Right atrium auricular region (tissue), 2 donors: ENCODE data around the gene CLCA2. TPM values are rescaled to one million over a fixed set of nuclear protein-coding genes. Genes with fewer than 3 reads are reported as not detected.

Source experiments
- DNase-seq: peaks from one replicate; pipeline ENCODE4 v3.0.0-alpha.2; 2019; ENCODE audit warnings: low spot score
- H3K27ac ChIP-seq, 2 donors: fragments of 200-600 bp; sonication (generic); 1 replicate in 1 of 2; 2 replicates in 1 of 2; pipeline ENCODE4 v1.5.1; 2016 to 2019
- H3K27me3 ChIP-seq, 2 donors: fragments of 200-600 bp; sonication (generic); one replicate each; pipeline versions ENCODE4 v1.5.1 to v1.6.0; 2017 to 2019
- H3K36me3 ChIP-seq: fragments of 200-600 bp; sonication (generic); one replicate; pipeline ENCODE4 v1.5.1; 2016
- H3K4me1 ChIP-seq, 2 donors: fragments of 200-600 bp; sonication (generic); one replicate each; pipeline versions ENCODE4 v1.5.1 to v1.6.0; 2017 to 2019
- H3K4me3 ChIP-seq, 2 donors: fragments of 200-600 bp; sonication (generic); 1 replicate in 1 of 2; 2 replicates in 1 of 2; pipeline ENCODE4 v1.5.1; 2017 to 2019; ENCODE audit warnings: mild to moderate bottlenecking in 1 of 2, moderate library complexity in 1 of 2
- H3K9me3 ChIP-seq, 2 donors: fragments of 200-600 bp; sonication (generic); one replicate each; pipeline ENCODE4 v1.5.1; 2019
- CTCF ChIP-seq, 2 donors: fragments of 200-600 bp; sonication (generic); IDR thresholded peaks; one replicate each; pipeline ENCODE4 v1.5.1; 2019; ENCODE audit warnings: antibody characterized with exemption in 2 of 2
- total RNA-seq, 2 donors: library from RNA; depleted of rRNA; stranded (reverse); fragments of >200 nt; gene quantifications; one replicate each; pipeline ENCODE4 v1.1.0, GENCODE V29; 2016

Gene CLCA2
- total RNA-seq, result not detected

- Histone ChIP-seq H3K4me1 (no peaks in the 10 kb centered on the region), H3K4me3 (no peak within 1 kb of the TSS), H3K27ac (no peak within 1 kb of the TSS), H3K36me3 (no peaks in the 10 kb centered on the region), H3K9me3 (no peaks in the 10 kb centered on the region), H3K27me3 (no peaks in the 10 kb centered on the region)
- no peak for DNase-seq
- no peak for TF ChIP-seq CTCF (IDR thresholded peaks at IDR 0.05)
These were observed at the start of gene CLCA2 for GRCh38 chr1:86423873-86424272. TSS of gene CLCA2 (plus strand) at chr1:86424171. CDS start at chr1:86424248, 77 bp downstream.

DNA sequence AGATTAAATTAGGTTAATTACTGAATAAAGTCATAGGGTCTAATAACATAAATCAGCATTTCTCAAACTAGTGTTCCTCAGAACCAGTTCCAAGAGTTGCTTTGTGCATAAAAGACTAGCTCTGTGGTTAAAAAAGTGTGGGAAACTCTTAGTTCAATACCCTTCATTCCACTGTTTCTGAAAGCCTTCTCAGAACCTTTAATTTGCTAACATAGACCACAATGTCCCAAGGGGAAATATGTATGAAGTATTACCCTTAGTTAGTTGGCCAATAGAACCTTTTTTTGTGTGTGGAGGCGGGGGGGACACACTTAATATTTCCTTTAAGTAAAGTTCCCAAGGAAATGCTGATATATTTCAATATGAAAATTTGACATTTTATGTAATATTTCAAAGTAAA, 48.3 kb upstream of the CLCA2 start:
- Histone ChIP-seq H3K4me3 (no peak overlapping the region), H3K4me1 (no peaks in the 10 kb centered on the region), H3K27ac (no peak overlapping the region), H3K9me3 (no peaks in the 10 kb centered on the region), H3K36me3 (peaks cover 6% of the 10 kb centered on the region), H3K27me3 (no peaks in the 10 kb centered on the region)
- no peak for TF ChIP-seq CTCF (IDR thresholded peaks at IDR 0.05)
- DNase-seq, result no peak

GRCh38 chr1:86377341-86377740, 46.6 kb upstream of the CLCA2 start:
- Histone ChIP-seq H3K9me3 (no peaks in the 10 kb centered on the region), H3K36me3 (peaks cover 6% of the 10 kb centered on the region), H3K4me1 (peaks cover 0 to 1% of the 10 kb centered on the region in 2 donors), H3K27me3 (no peaks in the 10 kb centered on the region), H3K4me3 (no peak overlapping the region), H3K27ac (no peak overlapping the region)
- no peak for DNase-seq
- no peak for TF ChIP-seq CTCF (IDR thresholded peaks at IDR 0.05)

DNA sequence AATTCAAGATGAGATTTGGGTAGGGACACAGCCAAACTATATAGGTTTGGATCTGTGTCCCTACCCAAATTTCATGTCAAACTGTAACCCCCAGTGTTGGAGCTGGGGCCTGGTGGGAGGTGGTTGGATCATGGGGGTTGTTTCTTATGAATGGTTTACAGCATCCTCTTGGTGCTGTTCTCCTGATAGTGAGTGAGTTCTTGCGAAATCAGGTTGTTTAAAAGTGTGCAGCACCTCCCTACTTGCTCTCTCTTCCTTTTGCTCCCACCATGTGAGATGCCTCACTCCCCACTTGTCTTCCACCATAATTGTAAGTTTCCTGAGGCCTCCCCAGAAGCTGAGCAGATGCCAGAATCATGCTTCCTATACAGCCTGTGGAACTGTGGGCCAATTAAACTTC, 45.2 kb upstream of the CLCA2 start:
- TF ChIP-seq CTCF (IDR thresholded peaks at IDR 0.05), result no peak

DNA sequence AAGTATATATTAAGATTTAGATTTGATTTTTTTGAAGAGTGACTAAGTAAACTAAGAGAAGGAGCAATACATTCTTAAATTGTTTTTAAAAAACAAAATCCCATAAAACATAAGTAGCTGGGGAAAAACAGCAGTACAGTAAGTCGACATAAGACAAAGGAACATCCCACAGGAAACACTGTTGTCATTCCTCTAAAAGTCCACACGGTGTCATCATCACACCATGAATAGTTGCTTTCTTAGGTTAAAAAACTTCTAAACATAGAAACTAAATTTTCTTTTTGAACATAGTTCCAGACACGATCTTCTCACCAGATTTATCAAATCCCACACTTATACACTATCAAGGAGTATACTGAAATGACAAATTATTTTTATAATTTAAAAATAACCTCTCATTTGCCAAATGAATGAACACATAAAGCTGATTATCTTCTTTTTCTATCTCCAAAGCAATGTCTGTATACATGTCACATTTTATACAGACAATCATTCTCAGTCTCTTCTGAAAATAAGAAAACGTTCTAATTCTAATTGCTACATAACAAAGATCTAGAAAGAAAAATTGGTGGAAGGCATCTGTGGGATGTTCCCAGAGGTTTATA, 43.6 kb upstream of the CLCA2 start:
- Histone ChIP-seq H3K27ac (no peak overlapping the region), H3K4me1 (peaks cover 0 to 5% of the 10 kb centered on the region in 2 donors), H3K36me3 (no peaks in the 10 kb centered on the region), H3K9me3 (no peaks in the 10 kb centered on the region), H3K4me3 (no peak overlapping the region), H3K27me3 (no peaks in the 10 kb centered on the region)
- DNase-seq, result no peak
- TF ChIP-seq CTCF (IDR thresholded peaks at IDR 0.05), result peak; percentile 62 to 84

More for the DNA sequence above, 45.2 kb upstream of the CLCA2 start:
- peaks cover 0 to 5% of the 10 kb centered on the region in 2 donors for H3K4me1 ChIP-seq
- no peak for DNase-seq
- no peaks in the 10 kb centered on the region for H3K9me3 ChIP-seq
- H3K27me3 ChIP-seq, result no peaks in the 10 kb centered on the region
- H3K36me3 ChIP-seq, result peaks cover 6% of the 10 kb centered on the region
- H3K27ac ChIP-seq, result no peak overlapping the region
- H3K4me3 ChIP-seq, result no peak overlapping the region

- no peak for TF ChIP-seq CTCF (IDR thresholded peaks at IDR 0.05)
- Histone ChIP-seq H3K4me1 (peaks cover 0 to 5% of the 10 kb centered on the region in 2 donors), H3K4me3 (no peak overlapping the region), H3K36me3 (no peaks in the 10 kb centered on the region), H3K27ac (no peak overlapping the region), H3K27me3 (no peaks in the 10 kb centered on the region), H3K9me3 (no peaks in the 10 kb centered on the region)
- DNase-seq, result no peak
These were observed 42.7 kb upstream of the CLCA2 start for GRCh38 chr1:86381223-86381622.
